Right lobe of liver (tissue), 6 donors: Measurements from ENCODE around the gene LYZL6. TPM values are rescaled to one million over a fixed set of nuclear protein-coding genes. Genes with fewer than 3 reads are reported as not detected.
A peak's percentile ranks its signal among the peaks of the same experiment; 100 is the strongest.

Experiments used
- ATAC-seq, 4 donors: fragments of 200-7000 bp; cut with Tn5 transposase; one replicate each; pipeline ENCODE4 v1.9.1; 2020; ENCODE audit warnings: mild to moderate bottlenecking in 4 of 4, moderate library complexity in 4 of 4
- DNase-seq, 3 donors: peaks; one replicate each; pipeline ENCODE4 v3.0.0-alpha.2; 2020
- H3K27ac ChIP-seq, 3 donors: fragments of 200-600 bp; one replicate each; pipeline ENCODE4 v1.8.0; 2022
- H3K27me3 ChIP-seq, 2 donors: fragments of 200-600 bp; one replicate each; pipeline ENCODE4 v1.8.0; 2022
- H3K36me3 ChIP-seq, 4 donors: fragments of 200-600 bp; sonication (generic) in 1 of 4; one replicate each; pipeline versions ENCODE4 v1.5.1 to v1.8.0; 2017 to 2022; ENCODE audit warnings: control low read depth in 1 of 4
- H3K4me1 ChIP-seq, 4 donors: fragments of 200-600 bp; sonication (generic) in 1 of 4; one replicate each; pipeline versions ENCODE4 v1.5.1 to v1.8.0; 2017 to 2022; ENCODE audit warnings: control low read depth in 1 of 4
- H3K4me3 ChIP-seq, 3 donors: fragments of 200-600 bp; one replicate each; pipeline ENCODE4 v1.8.0; 2022
- H3K9me3 ChIP-seq, 4 donors: fragments of 200-600 bp; sonication (generic) in 1 of 4; one replicate each; pipeline versions ENCODE4 v1.5.1 to v1.8.0; 2017 to 2022; ENCODE audit warnings: control low read depth in 1 of 4
- CTCF ChIP-seq, 4 donors: fragments of 200-600 bp in 3 of 4; fragments of 450-650 bp in 1 of 4; IDR thresholded peaks; one replicate each; pipeline versions ENCODE4 v1.5.1 to v1.8.0; 2016 to 2022; ENCODE audit warnings: antibody characterized with exemption in 4 of 4, mild to moderate bottlenecking in 2 of 4
- POLR2A ChIP-seq: fragments of 450-650 bp; IDR thresholded peaks from one replicate; pipeline ENCODE4 v1.6.1; 2017; ENCODE audit warnings: antibody characterized with exemption, mild to moderate bottlenecking
- WGBS: methylation state at CpG from one replicate; pipeline ENCODE4 v1.1.6; 2018; ENCODE audit warnings: low coverage, low lambda C conversion rate; ENCODE audit not compliant: insufficient coverage; ENCODE audit errors: missing lambda C conversion rate; 5-methylcytosine and 5-hydroxymethylcytosine counted together
- intact Hi-C, 2 donors: fragments of 100-400 bp; cut with DNase I; formaldehyde crosslinking; loops; one replicate each; pipeline versions ENCODE4 v1.11.2 to v1.14.1; 2022
- total RNA-seq, 6 experiments: library from RNA; depleted of rRNA in 2 of 6; stranded (reverse); fragments of >200 nt in 2 of 6; fragmentation: NEBNext Ultra II Directional in 3 of 6; extraction: Animal tissue kit (Norgen Biotek cat#: 25700) in 3 of 6; gene quantifications; one replicate each; pipeline versions ENCODE4 v1.1.0 to v1.2.4, GENCODE V29; 2016 to 2023
- donor health status: DM: no; HTN: yes; CAD: no.
- donor health status: DM: no; HTN: no; CAD: no.
- donor health status: DM: no; HTN: no; CAD: no.
- donor health status: DM: no; HTN: yes; CAD: no.
- donor health status: DM: no; HTN: yes; CAD: no.

LYZL6 gene
- total RNA-seq, 6 experiments from 2014 or later, result not detected

GRCh38 chr17:35984140-35984539, 40.6 kb upstream of the LYZL6 start:
- no peak for DNase-seq
- no peak for ATAC-seq
- no peaks in the 10 kb centered on the region for H3K9me3 ChIP-seq
- H3K4me3 ChIP-seq, result peak overlapping the region; percentile 1 to 37 (median 26)
- no peaks in the 10 kb centered on the region for H3K27me3 ChIP-seq
- 87% methylated on average over 4 of the region's 6 CpGs for WGBS
- TF ChIP-seq CTCF (IDR thresholded peaks at IDR 0.05), result no peak
- no peak for TF ChIP-seq POLR2A
- H3K36me3 ChIP-seq, result peaks cover 0 to 7% (median 0%) of the 10 kb centered on the region in 4 donors
- intact Hi-C loops, result loop anchor here (10.0 kb wide), 2 partner anchors 91 to 161 kb away; no protein-coding TSS in a partner anchor
- peak overlapping the region in 1 of 3 donors; percentile 18 for H3K27ac ChIP-seq
- peaks cover 0 to 17% (median 6%) of the 10 kb centered on the region in 4 donors for H3K4me1 ChIP-seq

GRCh38 chr17:35982409-35983191, 39.1 kb upstream of the LYZL6 start:
- Histone ChIP-seq H3K9me3 (no peaks in the 10 kb centered on the region), H3K36me3 (peaks cover 0 to 11% (median 0%) of the 10 kb centered on the region in 4 donors), H3K4me1 (peaks cover 0 to 32% (median 13%) of the 10 kb centered on the region in 4 donors), H3K27me3 (no peaks in the 10 kb centered on the region), H3K4me3 (no peak overlapping the region), H3K27ac (peak overlapping the region; percentile 37 to 88 (median 61))
- DNase-seq, result no peak
- intact Hi-C loops, result loop anchor here (10.0 kb wide), 2 partner anchors 92 to 162 kb away; no protein-coding TSS in a partner anchor
- 61% methylated on average over 2 of the region's 3 CpGs for WGBS
- ATAC-seq, result no peak
- no peak for TF ChIP-seq POLR2A
- no peak for TF ChIP-seq CTCF (IDR thresholded peaks at IDR 0.05)

GRCh38 chr17:35981908-35982330, 38.4 kb upstream of the LYZL6 start:
- Histone ChIP-seq H3K9me3 (no peaks in the 10 kb centered on the region), H3K4me1 (peaks cover 0 to 39% (median 16%) of the 10 kb centered on the region in 4 donors), H3K27ac (peak overlapping the region; percentile 56 to 88 (median 61)), H3K36me3 (peaks cover 0 to 11% (median 0%) of the 10 kb centered on the region in 4 donors), H3K4me3 (peak overlapping the region; percentile 48 to 95 (median 59)), H3K27me3 (no peaks in the 10 kb centered on the region)
- TF ChIP-seq CTCF (IDR thresholded peaks at IDR 0.05), result peak; percentile 42 to 86 (median 64)
- TF ChIP-seq POLR2A, result no peak
- DNase-seq (peak; percentile 77 to 89 (median 88)), ATAC-seq (peak; percentile 71 to 86 (median 74))
- 8% methylated on average over 4 of the region's 4 CpGs for WGBS
- intact Hi-C loops, result loop anchor here (10.0 kb wide), 2 partner anchors 93 to 163 kb away; no protein-coding TSS in a partner anchor

- DNase-seq, result peak; percentile 54 to 88 (median 84)
- H3K4me3 ChIP-seq, result peak within 1 kb of the TSS; percentile 48 to 95 (median 59)
- no peaks in the 10 kb centered on the region for H3K9me3 ChIP-seq
- ATAC-seq, result peak; percentile 64 to 76 (median 74)
- H3K27me3 ChIP-seq, result no peaks in the 10 kb centered on the region
- H3K27ac ChIP-seq, result peak within 1 kb of the TSS; percentile 56 to 88 (median 61)
- peaks cover 0 to 45% (median 19%) of the 10 kb centered on the region in 4 donors for H3K4me1 ChIP-seq
- TF ChIP-seq CTCF (IDR thresholded peaks at IDR 0.05) (no peak), POLR2A (peak; percentile 23)
- 14% methylated on average over 11 of the region's 12 CpGs for WGBS
- H3K36me3 ChIP-seq, result peaks cover 0 to 11% (median 0%) of the 10 kb centered on the region in 4 donors
- intact Hi-C loops, result loop anchor here (10.0 kb wide), 2 partner anchors 94 to 164 kb away; no protein-coding TSS in a partner anchor
These were observed 37.7 kb upstream of the LYZL6 start, which contains the start of gene CCL16 for GRCh38 chr17:35981246-35981645. Gene CCL16 (minus strand): TSS chr17:35981497. CDS start chr17:35981420, 77 bp downstream.
